ENCODE results near the gene ZNF239.
"Not testable (repeated sequence)": the region's sequence is repeated elsewhere in the genome, so short reads cannot be mapped to it uniquely, and the experiment has no call there.

ZNF239 gene

DNA sequence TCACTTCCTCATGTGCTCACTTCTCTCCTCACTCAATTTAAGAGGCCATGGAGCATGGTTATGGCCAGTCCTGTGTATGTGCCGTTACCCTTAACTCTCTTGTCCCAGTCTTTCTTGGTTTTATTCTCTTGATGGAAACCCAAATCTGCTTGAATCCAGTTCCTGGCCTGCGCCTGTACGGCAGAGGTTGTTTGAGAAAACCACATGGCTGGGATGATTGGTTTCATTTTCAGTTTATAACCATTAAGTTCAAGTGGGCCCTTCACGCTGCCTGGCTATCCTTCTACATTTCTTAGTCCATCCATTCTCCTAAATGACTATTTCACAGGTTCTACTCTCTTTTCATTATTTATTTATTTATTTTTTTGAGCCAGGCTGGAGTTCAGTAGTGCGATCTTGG lies 1.6 kb upstream of the ZNF239 start:
- DNase-seq = peak; percentile 38

DNA sequence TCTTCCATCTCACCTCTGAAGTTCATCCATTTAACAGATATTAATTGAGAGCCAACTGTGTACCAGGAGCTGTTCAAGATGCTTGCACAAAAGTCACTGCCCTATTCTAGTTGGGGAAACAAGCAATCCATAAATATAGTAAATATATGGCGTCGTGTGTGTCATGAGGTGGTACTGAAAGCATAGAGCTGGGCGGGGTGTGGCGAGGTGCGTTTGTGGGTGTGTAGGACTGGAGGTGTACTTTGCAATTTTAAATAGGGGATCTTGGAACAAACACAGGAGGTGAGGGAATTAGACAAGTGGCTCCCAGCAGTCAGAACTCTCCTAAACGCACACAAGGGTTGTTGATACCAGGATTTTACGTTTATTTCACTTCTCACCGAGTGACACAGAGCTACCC lies 490 bp upstream of the ZNF239 start:
- no peak for DNase-seq

DNA sequence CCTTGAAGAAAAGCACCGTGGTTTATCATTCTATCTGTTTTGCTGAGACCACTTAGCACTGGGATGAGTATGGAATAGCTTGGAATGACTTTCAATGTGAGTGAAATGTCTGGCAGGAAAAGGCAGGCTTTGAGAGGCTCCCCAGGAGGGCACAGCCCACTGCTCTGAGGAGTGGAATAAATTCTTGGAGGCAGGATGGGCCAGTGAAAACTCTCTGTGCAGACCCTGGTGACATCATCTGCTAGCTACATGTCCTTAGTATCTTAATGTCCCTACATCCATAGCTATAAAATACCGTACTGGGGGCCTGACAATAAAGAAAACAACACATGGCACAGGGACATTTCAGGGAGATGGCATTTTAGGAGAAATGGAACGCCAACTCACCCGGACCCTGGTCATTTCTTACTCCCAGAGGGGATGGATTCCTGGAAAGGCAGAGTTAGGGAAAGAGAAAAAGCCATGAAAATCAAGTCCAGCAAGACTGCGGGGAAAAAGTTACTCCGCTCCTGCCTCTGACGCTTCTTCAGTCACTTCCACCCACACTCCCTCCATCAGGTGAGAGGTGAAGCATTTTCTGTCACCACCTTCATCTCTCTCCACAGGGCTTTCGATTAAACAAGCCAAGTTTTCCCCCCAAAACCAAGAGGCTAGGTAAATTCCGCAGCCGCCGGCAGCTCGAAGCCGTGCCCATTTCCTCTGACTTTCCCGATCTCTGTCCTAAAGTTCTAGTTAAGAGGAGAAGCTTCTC lies 991 bp downstream of the ZNF239 start:
- peak; percentile 35 for DNase-seq

DNA sequence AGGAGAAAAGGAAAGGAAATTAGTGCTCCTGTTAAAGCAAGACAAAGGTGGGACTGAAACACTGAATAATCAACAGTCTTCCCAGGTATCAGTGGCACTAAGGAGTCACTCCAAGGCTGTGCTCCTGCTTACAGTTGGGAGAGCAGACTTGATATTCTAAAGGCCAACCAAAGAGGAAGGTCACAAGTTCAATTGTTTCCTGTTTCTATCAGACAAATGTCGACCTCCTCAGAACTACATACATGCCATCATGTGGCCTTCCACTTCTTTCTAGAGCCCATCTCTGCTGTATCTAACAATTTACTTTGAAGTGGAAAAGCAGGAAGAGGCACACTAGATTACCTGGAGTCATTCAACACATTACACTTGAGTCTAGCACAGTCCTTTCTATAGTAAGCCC lies 3.4 kb downstream of the ZNF239 start:
- no peak for DNase-seq

DNA sequence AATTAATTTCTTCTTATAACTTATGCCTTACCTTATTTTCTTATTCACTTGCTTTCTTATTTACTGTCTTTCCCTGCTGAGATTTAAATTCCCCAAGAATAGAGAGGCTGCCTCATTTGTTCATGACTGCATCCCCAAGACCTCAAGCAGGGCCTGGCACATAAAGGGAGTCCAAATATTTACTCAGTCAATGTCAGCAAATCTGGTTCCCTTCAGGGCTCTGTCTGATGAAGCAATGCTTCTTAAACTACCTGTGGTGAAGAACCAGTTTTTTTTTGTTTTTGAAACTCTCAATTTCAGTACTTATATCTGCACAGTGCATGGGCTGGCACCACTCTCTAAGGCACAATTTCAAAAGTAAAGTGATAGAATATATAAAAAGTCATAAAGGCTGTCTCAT lies 4.7 kb downstream of the ZNF239 start:
- no peak for DNase-seq

DNA sequence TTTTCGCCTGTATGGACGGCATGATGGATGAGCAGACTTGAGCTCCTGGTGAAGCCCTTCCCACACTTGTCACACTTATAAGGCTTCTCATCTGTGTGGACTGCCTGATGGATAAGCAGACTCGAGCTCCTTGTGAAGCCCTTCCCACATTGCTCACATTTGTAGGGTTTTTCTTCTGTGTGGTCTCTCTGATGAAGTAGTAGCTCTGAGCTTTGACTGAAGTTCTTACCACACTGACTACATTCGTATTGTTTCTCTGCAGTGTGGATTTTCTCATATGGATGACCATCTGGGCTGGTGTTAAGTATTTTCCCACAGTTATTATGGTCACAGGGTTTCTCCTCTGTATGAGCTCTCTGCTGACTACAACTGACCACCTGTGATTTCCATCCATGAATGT lies 17.2 kb downstream of the ZNF239 start:
- DNase-seq = no peak

DNA sequence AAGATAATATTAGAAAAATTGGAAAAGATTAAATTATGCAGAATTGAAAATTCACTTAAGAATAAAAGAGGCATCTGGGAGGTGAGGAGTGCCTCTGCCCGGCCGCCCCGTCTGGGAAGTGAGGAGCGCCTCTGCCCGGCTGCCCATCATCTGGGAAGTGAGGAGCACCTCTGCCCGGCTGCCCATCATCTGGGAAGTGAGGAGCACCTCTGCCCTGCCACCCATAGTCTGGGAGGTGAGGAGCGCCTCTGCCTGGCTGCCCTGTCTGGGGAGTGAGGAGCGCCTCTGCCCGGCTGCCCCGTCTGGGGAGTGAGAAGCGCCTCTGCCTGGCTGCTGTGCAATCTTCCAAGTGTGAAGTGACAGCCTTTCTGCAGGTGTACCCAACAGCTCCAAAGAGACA lies 30.7 kb downstream of the ZNF239 start:
- not testable (repeated sequence) for DNase-seq

DNA sequence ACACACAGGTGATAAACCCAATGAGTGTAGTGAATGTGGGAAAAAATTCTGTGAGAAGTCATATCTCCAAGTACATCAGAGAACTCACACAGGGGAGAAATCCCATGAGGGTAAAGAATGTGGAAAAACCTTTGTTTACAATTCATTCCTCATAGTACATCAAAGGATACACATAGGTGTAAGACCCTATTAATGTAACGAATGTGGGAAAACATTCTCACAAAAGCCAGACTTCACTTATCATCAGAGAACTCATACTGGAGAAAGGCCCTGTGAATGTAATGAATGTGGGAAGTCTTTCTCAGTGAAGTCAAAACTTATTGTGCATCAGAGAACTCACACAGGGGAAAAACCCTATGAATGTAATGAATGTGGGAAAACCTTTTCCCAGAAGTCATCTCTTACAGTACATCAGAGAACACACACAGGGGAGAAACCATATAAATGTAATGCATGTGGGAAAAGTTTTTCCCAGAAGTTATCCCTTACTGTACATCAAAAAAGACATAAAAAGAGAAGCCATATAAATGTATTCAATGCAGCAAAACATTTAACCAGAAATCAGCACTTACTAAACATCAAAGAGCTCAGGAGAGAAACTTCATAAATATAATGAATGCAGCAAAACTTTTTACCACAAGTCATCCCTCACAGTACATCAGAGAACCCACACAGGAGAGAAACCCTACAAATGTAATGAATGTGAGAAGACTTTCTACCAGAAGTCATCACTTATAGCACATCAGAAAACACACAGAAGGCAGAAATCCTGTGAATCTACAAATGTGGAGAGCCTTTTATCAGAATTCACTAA lies 49.8 kb downstream of the ZNF239 start:
- no peak for DNase-seq

Measured in CD4-positive, alpha-beta T cell treated with Interleukin-21 for 1 hour (primary cell).